CD4-positive, alpha-beta T cell treated with Interferon gamma for 1 hour (primary cell): Measurements from ENCODE around the gene MTPN.

Experiments
- DNase-seq: peaks from one replicate; pipeline ENCODE4 v3.0.0-alpha.2; 2020

MTPN gene

DNA sequence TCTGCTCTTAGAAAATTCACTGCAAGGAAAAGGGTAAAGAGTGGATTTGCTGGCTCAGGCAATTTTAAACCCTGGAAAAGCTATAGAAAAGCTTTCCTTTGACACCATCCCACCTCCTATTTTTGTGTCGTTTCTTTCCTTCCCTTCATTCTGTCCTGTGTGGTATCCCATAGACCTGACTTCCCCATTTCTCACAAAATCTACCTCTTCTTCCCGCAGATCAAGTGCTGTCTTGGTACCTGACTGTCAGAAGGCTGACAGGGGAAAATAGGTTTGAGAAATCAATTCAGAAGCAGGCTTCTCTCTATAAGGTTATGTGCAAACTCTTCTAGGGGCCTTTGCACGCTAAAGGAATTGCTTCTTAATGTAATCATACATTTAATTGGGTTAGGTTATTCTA is 98.9 kb downstream of the MTPN start:
- DNase-seq: no peak

DNA sequence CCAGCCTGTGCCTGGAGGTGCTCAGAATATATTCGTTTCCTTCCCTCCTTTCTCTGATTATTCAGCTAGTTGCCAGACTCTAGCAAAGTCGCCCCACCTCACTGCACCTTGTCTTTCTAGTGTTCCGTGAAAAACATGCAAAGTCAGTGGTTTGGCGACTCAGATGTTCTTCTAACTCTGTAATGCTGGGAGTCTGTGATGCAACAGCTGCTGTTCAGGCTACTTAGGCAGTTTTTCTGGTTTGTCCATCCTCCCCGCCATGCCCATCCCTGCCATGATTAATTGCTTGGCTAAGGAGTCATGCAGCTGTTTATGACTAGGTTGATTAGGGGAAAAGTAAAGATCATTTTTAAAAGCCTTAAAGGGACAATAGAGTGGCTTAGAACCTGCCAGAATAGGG is 99.4 kb downstream of the MTPN start:
- DNase-seq: no peak
